ENCODE results near the gene ZNF506. TPM values are rescaled to one million over a fixed set of nuclear protein-coding genes. Genes with fewer than 3 reads are reported as not detected.

Gene ZNF506
- total and polyA plus RNA-seq, 2 donors (not counting 3 experiments of a cell fraction or from before 2014, with no cell fraction given) = 6.4 to 10.7 TPM

DNA sequence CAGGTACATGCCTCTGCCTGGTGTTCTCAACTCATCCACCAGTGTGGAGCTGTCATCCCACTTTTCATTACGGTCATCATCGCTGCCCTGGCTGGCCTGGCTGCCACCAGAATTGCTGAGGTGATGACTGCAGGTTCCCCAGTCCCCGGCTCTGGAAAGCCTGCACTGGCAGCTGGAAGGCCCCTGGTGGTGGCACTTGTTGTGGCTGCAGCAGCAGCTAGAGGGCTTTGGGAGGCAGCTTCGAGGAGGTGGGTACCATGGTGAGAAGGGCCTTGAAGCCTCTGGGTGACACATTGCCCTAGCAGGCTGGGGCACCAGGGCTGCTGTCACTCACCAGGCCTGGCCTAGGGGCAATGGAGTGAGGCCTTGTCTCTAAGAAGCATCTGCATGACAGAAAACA lies 63.4 kb downstream of the ZNF506 start:
- Histone ChIP-seq H3K9me3 (replicated peaks; ENCODE audit: control insufficient read depth, insufficient read depth, low read length) (no peaks in the 10 kb centered on the region), H3K79me2 (ENCODE audit: control insufficient read depth, insufficient read depth, low read length) (no peaks in the 10 kb centered on the region), H3K4me1 (ENCODE audit: control insufficient read depth, extremely low read depth, insufficient read depth, low read length) (no peaks in the 10 kb centered on the region), H3K9me1 (replicated peaks; ENCODE audit: control insufficient read depth, extremely low read depth, insufficient read depth, low read length) (no peaks in the 10 kb centered on the region), H2AFZ (ENCODE audit: low read depth, low read length) (no peak overlapping the region), H4K20me1 (replicated peaks; ENCODE audit: control insufficient read depth, extremely low read depth, insufficient read depth, low read length) (no peaks in the 10 kb centered on the region), H3K4me2 (ENCODE audit: insufficient read depth, low read length) (no peak overlapping the region), H3K36me3 (ENCODE audit: control insufficient read depth in 2 of 2, extremely low read depth in 1 of 2, insufficient read depth in 2 of 2, low read length in 2 of 2) (no peaks in the 10 kb centered on the region), H3K4me3 (replicated peaks in 1 of 3; ENCODE audit: insufficient read depth in 1 of 3, low read depth in 1 of 3, low read length in 3 of 3) (no peak overlapping the region), H3K27ac (ENCODE audit: insufficient read depth, low read depth, low read length) (no peak overlapping the region), H3K9ac (replicated peaks; ENCODE audit: extremely low read depth, insufficient read depth, low read length) (no peak overlapping the region), H3K27me3 (ENCODE audit: control insufficient read depth in 2 of 2, insufficient read depth in 2 of 2, low read length in 2 of 2) (no peaks in the 10 kb centered on the region)
- intact Hi-C loops (cut with micrococcal nuclease) = no loop called here
- DNase-seq (ENCODE audit: low read depth, low spot score) (no peak), FAIRE-seq (no peak)
- ChIA-PET CTCF (no interaction called here), POLR2A (no interaction called here)
- dilution Hi-C loops (cut with MboI; ENCODE audit: extremely low pct_ligation_motif_present, low sequenced_read_pairs) = no loop called here
- no TSS peak for BruUV-seq (replicated peaks)
- TF ChIP-seq POLR2AphosphoS5 (IDR thresholded peaks at IDR 0.05; ENCODE audit: insufficient read depth, low read depth, low read length) (no peak), GATA2 (IDR thresholded peaks at IDR 0.05; ENCODE audit: insufficient read depth, insufficient read length, low read depth, low read length) (no peak), JUN (IDR thresholded peaks at IDR 0.05; ENCODE audit: borderline replicate concordance, insufficient read depth, insufficient read length, low read depth) (no peak), EZH2 (IDR thresholded peaks at IDR 0.05; ENCODE audit: borderline replicate concordance, low read depth, low read length, severe bottlenecking) (no peak), FOS (IDR thresholded peaks at IDR 0.05; ENCODE audit: borderline replicate concordance, insufficient read depth, low read length) (no peak), POLR2A (IDR thresholded peaks at IDR 0.05; ENCODE audit: low read depth, low read length) (no peak), MYC (IDR thresholded peaks at IDR 0.05; ENCODE audit: low read depth, low read length) (no peak)
- TF ChIP-seq, protein P1, sequence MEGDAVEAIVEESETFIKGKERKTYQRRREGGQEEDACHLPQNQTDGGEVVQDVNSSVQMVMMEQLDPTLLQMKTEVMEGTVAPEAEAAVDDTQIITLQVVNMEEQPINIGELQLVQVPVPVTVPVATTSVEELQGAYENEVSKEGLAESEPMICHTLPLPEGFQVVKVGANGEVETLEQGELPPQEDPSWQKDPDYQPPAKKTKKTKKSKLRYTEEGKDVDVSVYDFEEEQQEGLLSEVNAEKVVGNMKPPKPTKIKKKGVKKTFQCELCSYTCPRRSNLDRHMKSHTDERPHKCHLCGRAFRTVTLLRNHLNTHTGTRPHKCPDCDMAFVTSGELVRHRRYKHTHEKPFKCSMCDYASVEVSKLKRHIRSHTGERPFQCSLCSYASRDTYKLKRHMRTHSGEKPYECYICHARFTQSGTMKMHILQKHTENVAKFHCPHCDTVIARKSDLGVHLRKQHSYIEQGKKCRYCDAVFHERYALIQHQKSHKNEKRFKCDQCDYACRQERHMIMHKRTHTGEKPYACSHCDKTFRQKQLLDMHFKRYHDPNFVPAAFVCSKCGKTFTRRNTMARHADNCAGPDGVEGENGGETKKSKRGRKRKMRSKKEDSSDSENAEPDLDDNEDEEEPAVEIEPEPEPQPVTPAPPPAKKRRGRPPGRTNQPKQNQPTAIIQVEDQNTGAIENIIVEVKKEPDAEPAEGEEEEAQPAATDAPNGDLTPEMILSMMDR (IDR thresholded peaks at IDR 0.05; ENCODE audit: extremely low read depth in 1 of 2, insufficient read depth in 1 of 2, low read depth in 1 of 2, low read length in 2 of 2) = no peak
- TF ChIP-seq, protein P2, sequence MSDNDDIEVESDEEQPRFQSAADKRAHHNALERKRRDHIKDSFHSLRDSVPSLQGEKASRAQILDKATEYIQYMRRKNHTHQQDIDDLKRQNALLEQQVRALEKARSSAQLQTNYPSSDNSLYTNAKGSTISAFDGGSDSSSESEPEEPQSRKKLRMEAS (IDR thresholded peaks at IDR 0.05; ENCODE audit: insufficient read depth, insufficient read length) = no peak

Data from endothelial cell of umbilical vein (primary cell).